H1 (cell line): Measurements from ENCODE around the gene SMPD2. TPM values are rescaled to one million over a fixed set of nuclear protein-coding genes. Genes with fewer than 3 reads are reported as not detected.

Experiments
- CTCF ChIA-PET: fragments of 300-600 bp; sonication (Branson Sonifier 250); formaldehyde crosslinking; loops from one replicate; lab custom pipeline; 2021; ENCODE audit not compliant: partially characterized antibody; lab: Charles Lee
- POLR2A ChIA-PET: fragments of 300-600 bp; sonication (Branson Sonifier 250); formaldehyde crosslinking; loops from one replicate; lab custom pipeline; 2021; ENCODE audit warnings: inconsistent platforms; ENCODE audit not compliant: partially characterized antibody; lab: Charles Lee
- DNase-seq, 2 experiments: peaks; one replicate each; pipeline versions ENCODE4 v3.0.0 to v3.0.0-alpha.2; 2010 to 2022; ENCODE audit warnings: low spot score in 2 of 2, low read depth in 1 of 2, mixed read lengths in 1 of 2
- FAIRE-seq: peaks from 2 replicates; lab custom pipeline; 2011; peaks lifted over from hg19 to GRCh38; lab: Jason Lieb, UNC
- H2AFZ ChIP-seq: 2 replicates; pipeline ENCODE4 v1.8.1; 2012; ENCODE audit warnings: low read length, inconsistent platforms
- H2AK5ac ChIP-seq: 2 replicates; pipeline ENCODE4 v1.6.1; 2013; ENCODE audit warnings: low read depth, low read length
- H2BK120ac ChIP-seq: replicated peaks from 2 replicates; pipeline ENCODE3; 2013; ENCODE audit warnings: low read depth, low read length, inconsistent platforms
- H2BK12ac ChIP-seq: 2 replicates; pipeline ENCODE4 v1.6.1; 2013; ENCODE audit warnings: low read depth, low read length
- H2BK15ac ChIP-seq: 2 replicates; pipeline ENCODE4 v1.6.1; 2013; ENCODE audit warnings: low read length
- H2BK20ac ChIP-seq: 2 replicates; pipeline ENCODE4 v1.6.1; 2013; ENCODE audit warnings: low read length
- H2BK5ac ChIP-seq: 2 replicates; pipeline ENCODE4 v1.6.1; 2013; ENCODE audit warnings: low read depth, low read length
- H3K14ac ChIP-seq: 2 replicates; pipeline ENCODE4 v1.6.1; 2013; ENCODE audit warnings: inconsistent platforms; ENCODE audit not compliant: insufficient read length
- H3K18ac ChIP-seq: 2 replicates; pipeline ENCODE4 v1.6.1; 2013; ENCODE audit warnings: low read length; ENCODE audit errors: extremely low read depth
- H3K23ac ChIP-seq: 2 replicates; pipeline ENCODE4 v1.6.1; 2013; ENCODE audit warnings: inconsistent platforms; ENCODE audit not compliant: insufficient read length
- H3K23me2 ChIP-seq: 2 replicates; pipeline ENCODE4 v1.6.1; 2013; ENCODE audit warnings: low read depth, low read length
- H3K27ac ChIP-seq: 2 replicates; pipeline ENCODE4 v1.6.1; 2011; ENCODE audit warnings: low read depth, low read length, inconsistent platforms
- H3K27me3 ChIP-seq, 4 experiments: replicated peaks in 1 of 4; 1 replicate in 1 of 4; 2 replicates in 3 of 4; pipeline versions ENCODE4 v1.6.1 to v1.8.1; 2011 to 2013; ENCODE audit warnings: low read length in 3 of 4, mild to moderate bottlenecking in 3 of 4, inconsistent platforms in 2 of 4, mixed read lengths in 2 of 4, moderate library complexity in 1 of 4; ENCODE audit not compliant: control insufficient read depth in 3 of 4, insufficient read depth in 3 of 4; ENCODE audit errors: extremely low read depth in 1 of 4
- H3K36me3 ChIP-seq, 4 experiments: 2 replicates each; pipeline versions ENCODE4 v1.6.1 to v1.8.1; 2011 to 2013; ENCODE audit warnings: mild to moderate bottlenecking in 4 of 4, low read length in 3 of 4, moderate library complexity in 2 of 4, control low read depth in 1 of 4, inconsistent platforms in 1 of 4; ENCODE audit not compliant: insufficient read depth in 4 of 4, control insufficient read depth in 2 of 4
- H3K4ac ChIP-seq: replicated peaks from 2 replicates; pipeline ENCODE3; 2013; ENCODE audit warnings: low read length, low read depth, mixed read lengths, inconsistent platforms; ENCODE audit not compliant: insufficient read length
- H3K4me1 ChIP-seq, 4 experiments: replicated peaks in 1 of 4; 1 replicate in 1 of 4; 2 replicates in 3 of 4; pipeline versions ENCODE4 v1.6.1 to v1.8.1; 2011 to 2013; ENCODE audit warnings: low read length in 3 of 4, inconsistent platforms in 2 of 4, mixed read lengths in 1 of 4; ENCODE audit not compliant: insufficient read depth in 4 of 4, control insufficient read depth in 3 of 4
- H3K4me2 ChIP-seq, 2 experiments: 2 replicates each; pipeline versions ENCODE4 v1.6.1 to v1.8.1; 2011 to 2013; ENCODE audit warnings: low read depth in 2 of 2, low read length in 2 of 2, control low read depth in 1 of 2, inconsistent platforms in 1 of 2, mild to moderate bottlenecking in 1 of 2; ENCODE audit not compliant: insufficient read depth in 1 of 2
- H3K4me3 ChIP-seq, 4 experiments: fragments of 200-600, 300-600 bp in 1 of 4; sonication (generic), shearing (Covaris generic), sonication (Bioruptor Twin) in 1 of 4; 2 replicates each; pipeline versions ENCODE4 v1.5.1 to v1.8.1; 2011 to 2016; ENCODE audit warnings: low read length in 4 of 4, low read depth in 3 of 4, control low read depth in 2 of 4, inconsistent platforms in 2 of 4, mild to moderate bottlenecking in 2 of 4, mixed read lengths in 1 of 4, moderate library complexity in 1 of 4; ENCODE audit not compliant: insufficient read depth in 2 of 4; ENCODE audit errors: extremely low read depth in 1 of 4
- H3K56ac ChIP-seq: replicated peaks from 2 replicates; pipeline ENCODE3; 2013; ENCODE audit warnings: low read depth, mild to moderate bottlenecking, mixed read lengths, low read length, inconsistent platforms; ENCODE audit not compliant: insufficient read length
- H3K79me1 ChIP-seq: 2 replicates; pipeline ENCODE4 v1.6.1; 2013; ENCODE audit warnings: low read depth, low read length, control low read depth
- H3K79me2 ChIP-seq, 2 experiments: 2 replicates each; pipeline versions ENCODE4 v1.6.1 to v1.8.1; 2012 to 2013; ENCODE audit warnings: low read length in 2 of 2, mild to moderate bottlenecking in 2 of 2, inconsistent platforms in 1 of 2; ENCODE audit not compliant: insufficient read depth in 2 of 2, control insufficient read depth in 1 of 2
- H3K9ac ChIP-seq, 4 experiments: replicated peaks in 1 of 4; 1 replicate in 1 of 4; 2 replicates in 3 of 4; pipeline versions ENCODE4 v1.6.1 to v1.8.1; 2011 to 2013; ENCODE audit warnings: low read depth in 3 of 4, low read length in 3 of 4, control low read depth in 2 of 4, mild to moderate bottlenecking in 2 of 4, moderate library complexity in 2 of 4, inconsistent platforms in 1 of 4; ENCODE audit errors: extremely low read depth in 1 of 4
- H3K9me3 ChIP-seq, 2 experiments: 2 replicates each; pipeline versions ENCODE4 v1.6.1 to v1.8.1; 2012 to 2013; ENCODE audit warnings: mild to moderate bottlenecking in 2 of 2, moderate library complexity in 2 of 2, control low read depth in 1 of 2, inconsistent platforms in 1 of 2, low read depth in 1 of 2, low read length in 1 of 2, mixed read lengths in 1 of 2; ENCODE audit not compliant: insufficient read depth in 2 of 2
- H4K20me1 ChIP-seq, 2 experiments: replicated peaks in 1 of 2; 2 replicates each; pipeline versions ENCODE3 to v1.8.1; 2011 to 2013; ENCODE audit warnings: inconsistent platforms in 2 of 2, low read length in 2 of 2, mild to moderate bottlenecking in 1 of 2; ENCODE audit not compliant: insufficient read depth in 2 of 2, control insufficient read depth in 1 of 2
- H4K5ac ChIP-seq: 2 replicates; pipeline ENCODE4 v1.6.1; 2013; ENCODE audit warnings: low read length, low read depth, mixed read lengths, inconsistent platforms; ENCODE audit not compliant: insufficient read length
- H4K8ac ChIP-seq: 2 replicates; pipeline ENCODE4 v1.8.0; 2013; ENCODE audit warnings: mild to moderate bottlenecking, moderate library complexity, low read length, inconsistent platforms; ENCODE audit not compliant: insufficient read depth; ENCODE audit errors: extremely low read depth
- H4K91ac ChIP-seq: replicated peaks from 2 replicates; pipeline ENCODE3; 2013; ENCODE audit warnings: low read length, mixed read lengths, inconsistent platforms; ENCODE audit not compliant: insufficient read length
- CBX5 ChIP-seq: fragments of 300-800, 300-1000 bp; sonication (generic); IDR thresholded peaks from 2 replicates; pipeline ENCODE4 v1.7.1; 2016; ENCODE audit warnings: antibody characterized with exemption, low read length, low read depth
- CEBPB ChIP-seq: IDR thresholded peaks from 2 replicates; pipeline ENCODE4 v1.6.1; 2012; ENCODE audit warnings: low read depth, low read length
- WGBS, 2 experiments: shearing (Covaris generic) in 1 of 2; methylation state at CpG; one replicate each; pipeline versions ENCODE4 v1.1.6 to v1.1.7; 2013 to 2015; ENCODE audit warnings: low lambda C conversion rate in 2 of 2, mixed read lengths in 2 of 2, inconsistent platforms in 1 of 2, low coverage in 1 of 2, missing lambda C conversion rate in 1 of 2; ENCODE audit not compliant: insufficient replicate concordance in 2 of 2, insufficient coverage in 1 of 2, insufficient read length in 1 of 2; ENCODE audit errors: extremely low coverage in 1 of 2, missing lambda C conversion rate in 1 of 2; 5-methylcytosine and 5-hydroxymethylcytosine counted together
- polyA plus RNA-seq, 7 experiments: library from polyadenylated mRNA; depleted of rRNA in 3 of 7; stranded (reverse) in 5 of 7; unstranded in 2 of 7; fragments of >200 nt in 5 of 7; fragments of 200-250 nt in 2 of 7; gene quantifications; 1 replicate in 5 of 7; 2 replicates in 1 of 7; 4 replicates in 1 of 7; pipeline versions ENCODE4 v1.2.1 to v1.2.3, GENCODE V29; 2011 to 2013; ENCODE audit warnings: missing spikeins in 2 of 7, mixed read lengths in 2 of 7
- total RNA-seq: library from RNA; stranded (reverse); fragmentation: NEBNext Ultra II Directional; extraction: Animal tissue kit (Norgen Biotek cat#: 25700); gene quantifications from 2 replicates; pipeline ENCODE4 v1.2.1, GENCODE V29; 2021
- TF ChIP-seq, protein P1 (sequence below): IDR thresholded peaks from 2 replicates; pipeline ENCODE4 v1.6.1; 2011; ENCODE audit warnings: low read length, improper control_type of control experiment

The SMPD2 gene
- total and polyA plus RNA-seq, 2 of the 8 experiments (the other 6 are each of a cell fraction or from before 2014, with no cell fraction given): 11.5 to 17.2 TPM

DNA sequence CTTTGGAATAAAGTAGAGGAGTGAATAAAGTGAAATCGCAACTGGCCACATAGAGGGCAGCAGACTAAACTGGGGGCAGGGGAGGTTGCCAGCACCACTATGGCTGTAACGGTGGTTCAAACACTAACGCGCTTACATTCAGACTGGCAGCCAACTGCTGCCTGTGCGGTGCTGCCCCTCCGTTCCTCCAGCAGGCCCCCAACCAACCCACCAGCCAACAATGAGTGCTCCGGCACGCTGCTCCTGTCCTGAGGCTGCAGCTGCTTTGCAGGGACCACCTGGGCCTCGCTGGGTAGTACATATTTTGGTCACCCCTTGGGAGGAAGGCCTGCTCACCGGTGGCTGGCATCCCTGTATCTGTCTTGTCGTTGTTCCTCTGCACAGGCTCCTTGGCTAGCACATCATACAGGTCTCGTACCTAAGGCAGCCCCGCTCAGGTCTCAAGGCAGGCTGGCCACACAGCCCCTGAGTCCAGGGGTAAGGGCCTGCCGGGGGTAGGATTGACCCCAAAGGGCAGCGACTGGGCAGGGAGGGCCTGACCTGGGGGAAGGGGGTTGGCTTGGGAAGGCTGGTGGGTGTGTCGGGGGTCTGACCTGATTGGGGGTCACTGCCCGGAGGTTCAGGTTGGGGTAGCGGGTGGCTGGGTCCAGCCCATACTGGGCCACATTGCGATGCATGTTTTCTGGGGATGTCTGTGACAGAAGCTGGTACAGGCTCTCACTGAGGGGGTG is 8.7 kb downstream of the SMPD2 start:
- CTCF ChIA-PET: interaction anchor here (0.8 to 2.2 kb wide), 9 partner anchors 8 to 334 kb away, joined by 3 to 11 read pairs (median 3); partner anchors contain the start of gene CD164
- 93% methylated on average over 17 of the region's 19 CpGs; no CpG with 5 or more reads in 1 of the 2 experiments for WGBS, 2 experiments
- no peak overlapping the region for H3K4me3 ChIP-seq
- H3K79me1 ChIP-seq: no peaks in the 10 kb centered on the region
- H3K23ac ChIP-seq: no peak overlapping the region
- no peak overlapping the region for H3K4ac ChIP-seq
- no peaks in the 10 kb centered on the region; the same call in 1 of the 2 replicates for H3K23me2 ChIP-seq
- H3K4me2 ChIP-seq: no peak overlapping the region
- FAIRE-seq: no peak
- no peak overlapping the region for H2BK15ac ChIP-seq
- H3K4me1 ChIP-seq: peaks cover 0 to 4% (median under 1%) of the 10 kb centered on the region in 4 experiments; a peak in 5 of 7 replicates
- POLR2A ChIA-PET: interaction anchor here (0.5 to 1.3 kb wide), 3 partner anchors 8 to 36 kb away, joined by 3 to 5 read pairs (median 3); no protein-coding TSS in a partner anchor
- H3K9ac ChIP-seq: no peak overlapping the region
- H2BK5ac ChIP-seq: no peak overlapping the region
- peaks cover 0 to 15% of the 10 kb centered on the region in 2 experiments for H4K20me1 ChIP-seq
- H3K14ac ChIP-seq: no peak overlapping the region
- TF ChIP-seq CBX5 (no peak), CEBPB (no peak)
- TF ChIP-seq, protein P1, sequence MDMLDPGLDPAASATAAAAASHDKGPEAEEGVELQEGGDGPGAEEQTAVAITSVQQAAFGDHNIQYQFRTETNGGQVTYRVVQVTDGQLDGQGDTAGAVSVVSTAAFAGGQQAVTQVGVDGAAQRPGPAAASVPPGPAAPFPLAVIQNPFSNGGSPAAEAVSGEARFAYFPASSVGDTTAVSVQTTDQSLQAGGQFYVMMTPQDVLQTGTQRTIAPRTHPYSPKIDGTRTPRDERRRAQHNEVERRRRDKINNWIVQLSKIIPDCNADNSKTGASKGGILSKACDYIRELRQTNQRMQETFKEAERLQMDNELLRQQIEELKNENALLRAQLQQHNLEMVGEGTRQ: no peak
- no peak overlapping the region for H2BK12ac ChIP-seq
- H3K56ac ChIP-seq: no peak overlapping the region
- peaks cover 7 to 42% (median 20%) of the 10 kb centered on the region in 4 experiments; a peak in 6 of 8 replicates for H3K36me3 ChIP-seq
- H3K18ac ChIP-seq: no peak overlapping the region
- DNase-seq: no peak
- H3K9me3 ChIP-seq: no peaks in the 10 kb centered on the region
- H4K5ac ChIP-seq: no peak overlapping the region
- H3K27me3 ChIP-seq: no peaks in the 10 kb centered on the region
- H3K27ac ChIP-seq: no peak overlapping the region
- no peak overlapping the region for H2BK20ac ChIP-seq
- H2BK120ac ChIP-seq: no peak overlapping the region
- no peak overlapping the region for H2AFZ ChIP-seq
- H3K79me2 ChIP-seq: no peaks in the 10 kb centered on the region
- no peak overlapping the region for H4K91ac ChIP-seq
- peak overlapping the region; percentile 18 for H4K8ac ChIP-seq
- no peak overlapping the region for H2AK5ac ChIP-seq
